ENCODE results near the gene ZNF407. TPM values are rescaled to one million over a fixed set of nuclear protein-coding genes. Genes with fewer than 3 reads are reported as not detected.

ZNF407 gene
- total RNA-seq, 1 donor from 2014 or later: 9.0 TPM

DNA sequence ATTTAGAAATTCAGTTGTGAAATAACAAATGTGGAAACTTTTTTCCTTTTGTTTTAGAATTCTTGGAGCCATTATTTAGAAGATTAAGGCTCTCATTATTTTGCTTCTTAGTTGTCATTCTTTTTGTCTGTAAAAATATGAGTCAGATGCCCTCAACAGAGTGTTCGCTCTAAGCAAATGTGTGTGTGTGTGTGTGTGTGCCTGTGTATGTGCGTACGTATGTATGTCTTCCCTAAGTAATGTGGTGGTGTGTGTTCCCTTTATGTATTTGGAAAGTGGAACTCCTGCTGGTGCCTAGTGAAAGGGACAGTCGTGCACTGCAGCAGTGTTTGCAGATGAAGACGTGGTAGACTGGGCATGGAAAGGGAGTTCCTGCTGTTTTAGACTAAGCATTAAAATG lies 27.5 kb downstream of the ZNF407 start:
- DNase-seq (ENCODE audit: low spot score): no peak
- Histone ChIP-seq H3K27ac (no peak overlapping the region), H3K4me3 (no peak overlapping the region), H3F3A (ENCODE audit: low read depth) (no peaks in the 10 kb centered on the region), H3K9me3 (ENCODE audit: low read depth) (no peaks in the 10 kb centered on the region), H3K27me3 (no peaks in the 10 kb centered on the region), H4K20me1 (ENCODE audit: low read depth) (no peaks in the 10 kb centered on the region), H2AFZ (replicated peaks) (no peak overlapping the region), H3K4me2 (no peak overlapping the region), H3K9ac (no peak overlapping the region), H3K4me1 (no peaks in the 10 kb centered on the region), H3K36me3 (no peaks in the 10 kb centered on the region), H3K79me2 (ENCODE audit: low read depth) (peaks cover 4% of the 10 kb centered on the region)
- Mint-ChIP-seq H3K4me1 (no peaks in the 10 kb centered on the region), H3K4me3 (no peak overlapping the region), H3K36me3 (no peaks in the 10 kb centered on the region), H3K27ac (no peak overlapping the region), H3K9me3 (no peaks in the 10 kb centered on the region), H3K27me3 (ENCODE audit: insufficient read depth, low read depth) (no peaks in the 10 kb centered on the region)
- TF ChIP-seq EZH2phosphoT487 (IDR thresholded peaks at IDR 0.05) (no peak), EZH2 (IDR thresholded peaks at IDR 0.05) (no peak)
- TF ChIP-seq, protein P1, sequence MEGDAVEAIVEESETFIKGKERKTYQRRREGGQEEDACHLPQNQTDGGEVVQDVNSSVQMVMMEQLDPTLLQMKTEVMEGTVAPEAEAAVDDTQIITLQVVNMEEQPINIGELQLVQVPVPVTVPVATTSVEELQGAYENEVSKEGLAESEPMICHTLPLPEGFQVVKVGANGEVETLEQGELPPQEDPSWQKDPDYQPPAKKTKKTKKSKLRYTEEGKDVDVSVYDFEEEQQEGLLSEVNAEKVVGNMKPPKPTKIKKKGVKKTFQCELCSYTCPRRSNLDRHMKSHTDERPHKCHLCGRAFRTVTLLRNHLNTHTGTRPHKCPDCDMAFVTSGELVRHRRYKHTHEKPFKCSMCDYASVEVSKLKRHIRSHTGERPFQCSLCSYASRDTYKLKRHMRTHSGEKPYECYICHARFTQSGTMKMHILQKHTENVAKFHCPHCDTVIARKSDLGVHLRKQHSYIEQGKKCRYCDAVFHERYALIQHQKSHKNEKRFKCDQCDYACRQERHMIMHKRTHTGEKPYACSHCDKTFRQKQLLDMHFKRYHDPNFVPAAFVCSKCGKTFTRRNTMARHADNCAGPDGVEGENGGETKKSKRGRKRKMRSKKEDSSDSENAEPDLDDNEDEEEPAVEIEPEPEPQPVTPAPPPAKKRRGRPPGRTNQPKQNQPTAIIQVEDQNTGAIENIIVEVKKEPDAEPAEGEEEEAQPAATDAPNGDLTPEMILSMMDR (IDR thresholded peaks at IDR 0.05): no peak

GRCh38 chr18:74626049-74626874 lies 28.6 kb downstream of the ZNF407 start:
- no peaks in the 10 kb centered on the region for H4K20me1 ChIP-seq (ENCODE audit: low read depth)
- H3K27ac ChIP-seq: no peak overlapping the region
- Mint-ChIP-seq H3K9me3 (no peaks in the 10 kb centered on the region), H3K27ac (no peak overlapping the region), H3K4me1 (no peaks in the 10 kb centered on the region), H3K4me3 (no peak overlapping the region), H3K36me3 (peaks cover 2% of the 10 kb centered on the region), H3K27me3 (ENCODE audit: insufficient read depth, low read depth) (no peaks in the 10 kb centered on the region)
- no peaks in the 10 kb centered on the region for H3K4me1 ChIP-seq
- no peak for TF ChIP-seq EZH2phosphoT487 (IDR thresholded peaks at IDR 0.05)
- TF ChIP-seq, protein P1 (IDR thresholded peaks at IDR 0.05): no peak
- TF ChIP-seq EZH2 (IDR thresholded peaks at IDR 0.05): no peak
- H3F3A ChIP-seq (ENCODE audit: low read depth): no peaks in the 10 kb centered on the region
- H3K36me3 ChIP-seq: no peaks in the 10 kb centered on the region
- no peaks in the 10 kb centered on the region for H3K27me3 ChIP-seq
- H2AFZ ChIP-seq (replicated peaks): no peak overlapping the region
- no peak overlapping the region for H3K4me2 ChIP-seq
- no peak overlapping the region for H3K9ac ChIP-seq
- H3K79me2 ChIP-seq (ENCODE audit: low read depth): peaks cover 4% of the 10 kb centered on the region
- H3K9me3 ChIP-seq (ENCODE audit: low read depth): no peaks in the 10 kb centered on the region
- no peak overlapping the region for H3K4me3 ChIP-seq
- DNase-seq (ENCODE audit: low spot score): no peak

GRCh38 chr18:74630804-74631203 lies 33.1 kb downstream of the ZNF407 start:
- H3K36me3 Mint-ChIP-seq: peaks cover 2% of the 10 kb centered on the region
- Histone ChIP-seq H3K4me1 (no peaks in the 10 kb centered on the region), H4K20me1 (ENCODE audit: low read depth) (no peaks in the 10 kb centered on the region), H3K27me3 (no peaks in the 10 kb centered on the region), H3K36me3 (no peaks in the 10 kb centered on the region), H3F3A (ENCODE audit: low read depth) (no peaks in the 10 kb centered on the region), H3K4me3 (no peak overlapping the region), H3K27ac (no peak overlapping the region), H3K9me3 (ENCODE audit: low read depth) (no peaks in the 10 kb centered on the region), H3K9ac (no peak overlapping the region), H2AFZ (replicated peaks) (no peak overlapping the region), H3K79me2 (ENCODE audit: low read depth) (peaks cover 4% of the 10 kb centered on the region), H3K4me2 (no peak overlapping the region)
- no peak overlapping the region for H3K4me3 Mint-ChIP-seq
- no peaks in the 10 kb centered on the region for H3K9me3 Mint-ChIP-seq
- no peak for TF ChIP-seq EZH2 (IDR thresholded peaks at IDR 0.05)
- TF ChIP-seq EZH2phosphoT487 (IDR thresholded peaks at IDR 0.05): no peak
- TF ChIP-seq, protein P1 (IDR thresholded peaks at IDR 0.05): no peak
- H3K27ac Mint-ChIP-seq: no peak overlapping the region
- no peaks in the 10 kb centered on the region for H3K4me1 Mint-ChIP-seq
- no peaks in the 10 kb centered on the region for H3K27me3 Mint-ChIP-seq (ENCODE audit: insufficient read depth, low read depth)
- no peak for DNase-seq (ENCODE audit: low spot score)

All from neural progenitor cell (in vitro differentiated cells).